ENCODE data around the gene KRT83.

KRT83 gene

DNA sequence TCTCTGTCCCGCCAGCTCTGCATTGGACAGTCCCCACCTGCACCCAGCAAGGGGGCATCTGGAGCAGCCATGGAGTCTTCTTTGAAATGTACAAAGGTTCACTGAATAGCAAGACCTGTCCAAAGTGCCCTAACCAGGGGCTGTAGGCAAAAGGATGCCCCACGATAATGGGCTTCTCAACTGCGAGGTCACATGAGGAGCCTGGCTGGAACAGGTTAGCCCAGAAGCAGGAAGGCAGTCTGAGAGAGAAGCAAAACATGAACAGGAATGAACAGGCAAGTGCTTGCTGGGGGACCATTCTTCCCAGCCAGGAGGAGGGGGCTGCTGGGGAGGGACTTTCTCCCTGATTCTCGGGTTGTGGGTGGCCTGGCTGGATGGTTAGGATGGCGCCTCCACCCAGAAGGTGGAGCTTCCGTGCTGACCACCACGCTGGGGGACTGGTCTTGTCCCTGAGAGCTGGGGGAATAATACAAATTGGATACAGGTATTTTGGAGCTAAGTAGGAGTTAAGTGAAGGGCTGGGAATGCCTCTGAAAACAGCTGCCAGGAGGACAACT, 39.0 kb upstream of the KRT83 start:
- Histone ChIP-seq H3K79me2 (ENCODE audit: insufficient read depth, low read length) (no peaks in the 10 kb centered on the region), H3K4me2 (ENCODE audit: low read depth, low read length, poor library complexity, severe bottlenecking) (no peak overlapping the region), H3K9me2 (replicated peaks; ENCODE audit: low read depth, low read length) (no peaks in the 10 kb centered on the region), H2AFZ (ENCODE audit: low read length) (no peak overlapping the region), H3K9ac (ENCODE audit: low read depth, low read length, poor library complexity, severe bottlenecking) (no peak overlapping the region), H3K36me3 (ENCODE audit: insufficient read depth, low read length) (no peaks in the 10 kb centered on the region), H3K27me3 (ENCODE audit: insufficient read depth, low read length, poor library complexity, severe bottlenecking) (no peaks in the 10 kb centered on the region), H3F3A (ENCODE audit: low read depth) (no peaks in the 10 kb centered on the region), H3K9me3 (ENCODE audit: insufficient read depth, low read depth, low read length) (no peaks in the 10 kb centered on the region), H4K20me1 (ENCODE audit: insufficient read depth, low read length, poor library complexity, severe bottlenecking) (no peaks in the 10 kb centered on the region), H3K4me3 (ENCODE audit: low read length, poor library complexity, severe bottlenecking) (no peak overlapping the region), H3K4me1 (ENCODE audit: insufficient read depth, low read length, poor library complexity, severe bottlenecking) (peaks cover 48% of the 10 kb centered on the region)
- no peak for TF ChIP-seq EZH2phosphoT487 (IDR thresholded peaks at IDR 0.05; ENCODE audit: borderline replicate concordance)
- TF ChIP-seq, protein P1, sequence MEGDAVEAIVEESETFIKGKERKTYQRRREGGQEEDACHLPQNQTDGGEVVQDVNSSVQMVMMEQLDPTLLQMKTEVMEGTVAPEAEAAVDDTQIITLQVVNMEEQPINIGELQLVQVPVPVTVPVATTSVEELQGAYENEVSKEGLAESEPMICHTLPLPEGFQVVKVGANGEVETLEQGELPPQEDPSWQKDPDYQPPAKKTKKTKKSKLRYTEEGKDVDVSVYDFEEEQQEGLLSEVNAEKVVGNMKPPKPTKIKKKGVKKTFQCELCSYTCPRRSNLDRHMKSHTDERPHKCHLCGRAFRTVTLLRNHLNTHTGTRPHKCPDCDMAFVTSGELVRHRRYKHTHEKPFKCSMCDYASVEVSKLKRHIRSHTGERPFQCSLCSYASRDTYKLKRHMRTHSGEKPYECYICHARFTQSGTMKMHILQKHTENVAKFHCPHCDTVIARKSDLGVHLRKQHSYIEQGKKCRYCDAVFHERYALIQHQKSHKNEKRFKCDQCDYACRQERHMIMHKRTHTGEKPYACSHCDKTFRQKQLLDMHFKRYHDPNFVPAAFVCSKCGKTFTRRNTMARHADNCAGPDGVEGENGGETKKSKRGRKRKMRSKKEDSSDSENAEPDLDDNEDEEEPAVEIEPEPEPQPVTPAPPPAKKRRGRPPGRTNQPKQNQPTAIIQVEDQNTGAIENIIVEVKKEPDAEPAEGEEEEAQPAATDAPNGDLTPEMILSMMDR (conservative IDR thresholded peaks at IDR 0.05; ENCODE audit: low read length), result no peak

DNA sequence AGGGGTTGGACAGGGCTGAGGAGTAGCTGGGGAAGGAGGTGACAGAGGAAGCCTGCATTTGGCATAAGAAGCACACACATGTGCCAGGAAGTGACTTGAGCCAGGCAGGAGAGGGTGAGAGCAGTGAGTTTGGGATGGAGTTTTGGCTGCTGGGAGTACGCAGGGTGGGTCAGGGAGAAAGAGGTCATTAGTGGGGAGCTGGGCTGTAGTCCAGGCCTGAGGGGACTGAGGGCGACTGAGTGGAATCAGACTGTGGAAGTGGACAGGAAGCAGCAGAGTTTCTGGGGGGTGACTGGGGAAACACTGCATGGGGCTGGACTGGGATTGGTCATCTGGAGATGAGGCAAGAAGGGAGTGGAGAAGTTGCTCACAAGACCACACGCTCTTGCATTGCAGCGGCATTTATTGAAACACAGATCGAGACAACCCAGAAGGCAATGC, 38.4 kb upstream of the KRT83 start:
- Histone ChIP-seq H3K9me2 (replicated peaks; ENCODE audit: low read depth, low read length) (no peaks in the 10 kb centered on the region), H3K9me3 (ENCODE audit: insufficient read depth, low read depth, low read length) (no peaks in the 10 kb centered on the region), H2AFZ (ENCODE audit: low read length) (peak overlapping the region; percentile 48), H3F3A (ENCODE audit: low read depth) (no peaks in the 10 kb centered on the region), H3K79me2 (ENCODE audit: insufficient read depth, low read length) (no peaks in the 10 kb centered on the region), H3K4me2 (ENCODE audit: low read depth, low read length, poor library complexity, severe bottlenecking) (peak overlapping the region; percentile 57), H3K36me3 (ENCODE audit: insufficient read depth, low read length) (no peaks in the 10 kb centered on the region), H3K4me3 (ENCODE audit: low read length, poor library complexity, severe bottlenecking) (no peak overlapping the region), H3K4me1 (ENCODE audit: insufficient read depth, low read length, poor library complexity, severe bottlenecking) (peaks cover 48% of the 10 kb centered on the region), H3K9ac (ENCODE audit: low read depth, low read length, poor library complexity, severe bottlenecking) (no peak overlapping the region), H4K20me1 (ENCODE audit: insufficient read depth, low read length, poor library complexity, severe bottlenecking) (no peaks in the 10 kb centered on the region), H3K27me3 (ENCODE audit: insufficient read depth, low read length, poor library complexity, severe bottlenecking) (no peaks in the 10 kb centered on the region)
- no peak for TF ChIP-seq EZH2phosphoT487 (IDR thresholded peaks at IDR 0.05; ENCODE audit: borderline replicate concordance)
- TF ChIP-seq, protein P1 (conservative IDR thresholded peaks at IDR 0.05; ENCODE audit: low read length), result no peak

DNA sequence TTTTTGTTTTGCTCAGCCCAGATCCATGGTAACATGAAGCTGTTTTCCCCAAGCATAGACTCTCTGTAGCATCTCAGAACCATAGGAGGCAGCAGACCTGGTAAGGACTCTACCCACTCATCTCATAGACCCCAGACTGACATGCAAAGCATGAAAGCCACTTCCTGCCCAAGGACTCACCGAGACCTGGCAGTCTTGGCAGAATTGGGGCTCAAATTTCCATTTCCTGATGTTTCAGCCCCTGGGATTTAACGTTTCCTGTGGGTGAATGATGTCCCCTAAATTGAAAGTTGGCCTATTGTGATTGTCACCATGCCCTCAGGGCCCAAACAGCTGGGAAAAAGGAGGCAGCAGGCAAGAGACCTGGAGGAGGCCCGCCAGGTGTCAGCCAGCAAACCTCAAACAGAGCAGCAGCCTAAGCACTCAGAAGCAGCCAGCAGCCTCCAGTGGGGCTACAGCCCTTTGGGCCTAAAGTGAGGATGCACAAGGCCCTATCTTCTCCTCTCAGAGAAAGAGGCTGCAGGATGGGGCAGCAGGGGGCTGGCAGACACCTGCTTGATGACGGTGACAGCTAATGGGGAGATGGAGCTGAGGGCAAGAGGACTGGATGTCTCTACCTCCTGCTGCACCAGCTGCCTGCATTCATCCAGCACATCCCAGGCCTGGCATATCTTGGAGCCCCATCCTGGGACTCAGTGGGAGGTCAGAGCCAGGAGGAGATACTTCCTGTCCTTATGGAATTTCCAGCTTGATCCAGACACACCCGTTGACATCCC, 37.6 kb upstream of the KRT83 start:
- no peaks in the 10 kb centered on the region for H3K9me3 ChIP-seq (ENCODE audit: insufficient read depth, low read depth, low read length)
- peak overlapping the region; percentile 57 for H3K4me2 ChIP-seq (ENCODE audit: low read depth, low read length, poor library complexity, severe bottlenecking)
- H3K4me1 ChIP-seq (ENCODE audit: insufficient read depth, low read length, poor library complexity, severe bottlenecking), result peaks cover 52% of the 10 kb centered on the region
- H4K20me1 ChIP-seq (ENCODE audit: insufficient read depth, low read length, poor library complexity, severe bottlenecking), result no peaks in the 10 kb centered on the region
- no peak overlapping the region for H2AFZ ChIP-seq (ENCODE audit: low read length)
- H3F3A ChIP-seq (ENCODE audit: low read depth), result no peaks in the 10 kb centered on the region
- H3K27me3 ChIP-seq (ENCODE audit: insufficient read depth, low read length, poor library complexity, severe bottlenecking), result no peaks in the 10 kb centered on the region
- TF ChIP-seq, protein P1 (conservative IDR thresholded peaks at IDR 0.05; ENCODE audit: low read length), result peak; percentile 52
- TF ChIP-seq EZH2phosphoT487 (IDR thresholded peaks at IDR 0.05; ENCODE audit: borderline replicate concordance), result no peak
- H3K79me2 ChIP-seq (ENCODE audit: insufficient read depth, low read length), result no peaks in the 10 kb centered on the region
- H3K36me3 ChIP-seq (ENCODE audit: insufficient read depth, low read length), result no peaks in the 10 kb centered on the region
- peak overlapping the region; percentile 36 for H3K4me3 ChIP-seq (ENCODE audit: low read length, poor library complexity, severe bottlenecking)
- no peaks in the 10 kb centered on the region for H3K9me2 ChIP-seq (replicated peaks; ENCODE audit: low read depth, low read length)
- H3K9ac ChIP-seq (ENCODE audit: low read depth, low read length, poor library complexity, severe bottlenecking), result peak overlapping the region; percentile 37

All from Loucy (cell line).